WERI-Rb-1 (cell line): Measurements from ENCODE around the gene ZNF32.
A peak's percentile ranks its signal among the peaks of the same experiment; 100 is the strongest.
"Not testable (repeated sequence)": the region's sequence is repeated elsewhere in the genome, so short reads cannot be mapped to it uniquely, and the experiment has no call there.

Experiments used
- DNase-seq: peaks from one replicate; pipeline ENCODE4 v3.0.0-alpha.2; 2020
- H3K27ac ChIP-seq: fragments of 250-450 bp; sonication (Bioruptor Pico); 2 replicates; pipeline ENCODE4 v1.5.1; 2020; ENCODE audit warnings: mild to moderate bottlenecking, moderate library complexity
- H3K27me3 ChIP-seq: fragments of 250-450 bp; sonication (Bioruptor Pico); 2 replicates; pipeline ENCODE4 v1.5.1; 2021; ENCODE audit warnings: mild to moderate bottlenecking, low read depth, moderate library complexity; ENCODE audit not compliant: insufficient read depth, severe bottlenecking
- H3K36me3 ChIP-seq: fragments of 250-450 bp; sonication (Bioruptor Pico); 2 replicates; pipeline ENCODE4 v1.5.1; 2020; ENCODE audit warnings: mild to moderate bottlenecking, moderate library complexity
- H3K4me3 ChIP-seq: 2 replicates; pipeline ENCODE4 v1.5.1; 2011; ENCODE audit warnings: low read depth, mild to moderate bottlenecking, control low read depth, low read length
- H3K9me3 ChIP-seq: fragments of 250-450 bp; sonication (Bioruptor Pico); 2 replicates; pipeline ENCODE4 v1.5.1; 2021; ENCODE audit warnings: mild to moderate bottlenecking, moderate library complexity; ENCODE audit not compliant: severe bottlenecking
- CTCF ChIP-seq: IDR thresholded peaks from 2 replicates; pipeline ENCODE4 v1.5.1; 2011; ENCODE audit warnings: low read depth, mild to moderate bottlenecking, control low read depth, inconsistent platforms, low read length

Gene ZNF32

DNA sequence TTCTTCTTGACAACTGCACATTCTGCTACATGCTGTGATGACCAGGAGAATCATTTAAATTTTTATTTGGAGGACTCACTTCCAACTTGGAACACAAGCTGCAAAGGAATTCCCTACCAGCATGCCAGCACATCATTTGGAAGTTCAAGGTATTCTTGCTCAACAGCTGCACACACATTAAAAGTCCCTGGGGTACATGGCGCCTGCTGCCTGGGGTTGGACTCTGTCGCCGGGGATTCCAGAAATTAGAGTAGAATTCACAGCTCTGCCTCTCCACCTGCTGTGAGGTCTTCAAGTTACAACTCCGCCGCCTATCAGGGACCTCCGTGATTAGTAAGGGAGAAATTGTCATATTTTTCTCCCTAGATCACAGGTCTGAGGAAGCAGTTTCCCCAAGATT lies 1.1 kb downstream of the ZNF32 start:
- Histone ChIP-seq H3K27me3 (no peaks in the 10 kb centered on the region), H3K9me3 (peaks cover 34% of the 10 kb centered on the region), H3K36me3 (peaks cover 42% of the 10 kb centered on the region), H3K4me3 (peak overlapping the region; percentile 83; the same call in 1 of the 2 replicates), H3K27ac (no peak overlapping the region)
- TF ChIP-seq CTCF, result no peak
- no peak for DNase-seq

DNA sequence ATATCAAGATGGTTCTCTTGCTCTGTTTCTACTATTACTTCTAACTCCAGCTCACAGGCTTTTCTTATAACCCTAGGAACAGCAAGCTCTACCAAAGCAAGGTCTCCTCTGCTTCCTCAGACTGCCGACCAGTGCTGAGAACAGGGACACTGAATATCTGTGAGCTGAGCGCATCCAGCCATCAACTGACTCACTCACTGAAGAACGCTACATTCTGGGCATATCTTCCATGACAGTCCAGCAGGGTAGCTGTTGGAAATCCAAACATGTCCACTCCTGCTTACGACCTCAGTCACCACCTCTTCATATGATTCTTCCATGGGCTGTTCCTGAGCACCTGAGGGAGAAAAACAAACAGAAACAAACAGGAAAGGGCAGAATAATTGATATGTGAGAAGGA lies 2.8 kb downstream of the ZNF32 start:
- Histone ChIP-seq H3K36me3 (peaks cover 50% of the 10 kb centered on the region), H3K4me3 (no peak overlapping the region), H3K27me3 (no peaks in the 10 kb centered on the region), H3K9me3 (peaks cover 38% of the 10 kb centered on the region), H3K27ac (no peak overlapping the region)
- TF ChIP-seq CTCF, result no peak
- no peak for DNase-seq

DNA sequence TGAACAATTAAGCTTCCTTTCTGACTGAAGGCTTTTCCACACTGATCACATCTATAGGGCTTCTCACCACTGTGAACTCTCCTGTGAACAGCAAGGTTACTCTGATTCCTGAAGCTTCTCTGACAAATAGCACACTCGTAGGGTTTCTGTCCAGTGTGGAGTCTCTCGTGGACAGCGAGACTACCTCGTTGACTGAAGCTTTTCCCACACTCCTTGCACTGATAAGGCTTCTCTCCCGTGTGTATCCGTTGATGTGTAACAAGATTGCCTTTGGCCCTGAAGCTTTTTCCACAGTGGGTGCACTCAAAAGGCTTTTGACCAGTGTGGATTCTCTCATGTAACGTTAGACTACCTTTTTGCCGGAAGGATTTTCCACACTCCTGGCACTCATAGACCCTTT lies 4.4 kb downstream of the ZNF32 start:
- Histone ChIP-seq H3K4me3 (no peak overlapping the region), H3K36me3 (peaks cover 50% of the 10 kb centered on the region), H3K27ac (no peak overlapping the region), H3K27me3 (no peaks in the 10 kb centered on the region), H3K9me3 (peaks cover 38% of the 10 kb centered on the region)
- DNase-seq, result no peak
- TF ChIP-seq CTCF, result no peak

GRCh38 chr10:43640603-43641002 lies 8.1 kb downstream of the ZNF32 start:
- DNase-seq, result no peak
- TF ChIP-seq CTCF, result no peak
- Histone ChIP-seq H3K27me3 (no peaks in the 10 kb centered on the region), H3K27ac (no peak overlapping the region), H3K4me3 (no peak overlapping the region), H3K36me3 (peaks cover 38% of the 10 kb centered on the region), H3K9me3 (peaks cover 28% of the 10 kb centered on the region)

GRCh38 chr10:43635816-43636215 lies 12.9 kb downstream of the ZNF32 start:
- DNase-seq, H3K9me3 ChIP-seq, H3K27ac ChIP-seq, H3K36me3 ChIP-seq, H3K27me3 ChIP-seq, H3K4me3 ChIP-seq: not testable (repeated sequence)

- Histone ChIP-seq H3K27ac (no peak overlapping the region), H3K36me3 (no peaks in the 10 kb centered on the region), H3K9me3 (peaks cover 5% of the 10 kb centered on the region), H3K27me3 (no peaks in the 10 kb centered on the region), H3K4me3 (no peak overlapping the region)
- DNase-seq, result no peak
- TF ChIP-seq CTCF, result no peak
Measured at GRCh38 chr10:43628956-43629355, 19.7 kb downstream of the ZNF32 start.
